Stimulated activated CD8-positive, alpha-beta memory T cell treated with anti-CD3 and anti-CD28 coated beads, Interleukin-7, amount 100 ng/mL, for 24 hours (primary cell): ENCODE results near the gene DMD.
"Not testable (repeated sequence)": the region's sequence is repeated elsewhere in the genome, so short reads cannot be mapped to it uniquely, and the experiment has no call there.

Source experiments
- DNase-seq: peaks from one replicate; pipeline ENCODE4 v3.0.0-alpha.2; 2020; ENCODE audit warnings: low read depth

Gene DMD

DNA sequence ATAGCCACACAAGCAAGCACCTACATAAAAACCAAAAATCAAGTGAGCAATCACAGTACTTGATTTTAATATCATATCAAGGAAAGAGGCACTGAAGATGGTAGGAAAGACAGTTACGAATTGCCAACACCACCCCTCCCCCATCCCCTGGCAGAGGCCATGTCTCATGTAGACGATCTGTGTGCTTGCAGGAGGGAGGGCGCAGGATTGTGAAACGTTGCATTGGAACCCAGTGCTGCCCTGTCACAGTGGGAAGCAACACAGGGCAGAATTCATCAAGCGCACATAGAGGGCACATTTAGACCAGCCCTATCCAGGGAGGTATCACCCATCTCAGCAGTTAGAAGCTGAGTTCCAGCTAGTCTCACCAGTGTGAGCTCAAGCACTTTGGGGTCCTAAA lies 359.8 kb downstream of the DMD start:
- no peak for DNase-seq

DNA sequence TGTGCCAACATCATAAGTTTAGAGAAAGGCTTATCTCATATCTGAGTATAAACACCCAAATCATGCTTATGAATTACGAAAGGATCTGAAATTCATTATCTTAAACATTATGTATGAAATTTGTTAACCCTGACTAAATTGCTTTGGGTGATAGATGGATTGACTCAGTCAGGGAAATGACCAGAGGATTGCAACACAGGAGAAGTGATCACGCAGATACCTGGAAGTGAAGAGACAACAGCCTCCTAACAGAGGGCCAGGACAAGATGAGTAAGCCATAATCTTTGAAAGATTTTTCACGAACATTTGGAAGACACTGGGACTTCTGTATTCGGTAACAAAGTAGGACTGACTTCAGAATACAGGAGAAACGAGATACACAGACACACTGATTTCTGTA lies 363.4 kb downstream of the DMD start:
- DNase-seq = no peak

- no peak for DNase-seq
Measured at GRCh38 chrX:32842053-32842452, 369.3 kb downstream of the DMD start.

- DNase-seq = no peak
Measured at GRCh38 chrX:32839781-32840180, 371.6 kb downstream of the DMD start.

DNA sequence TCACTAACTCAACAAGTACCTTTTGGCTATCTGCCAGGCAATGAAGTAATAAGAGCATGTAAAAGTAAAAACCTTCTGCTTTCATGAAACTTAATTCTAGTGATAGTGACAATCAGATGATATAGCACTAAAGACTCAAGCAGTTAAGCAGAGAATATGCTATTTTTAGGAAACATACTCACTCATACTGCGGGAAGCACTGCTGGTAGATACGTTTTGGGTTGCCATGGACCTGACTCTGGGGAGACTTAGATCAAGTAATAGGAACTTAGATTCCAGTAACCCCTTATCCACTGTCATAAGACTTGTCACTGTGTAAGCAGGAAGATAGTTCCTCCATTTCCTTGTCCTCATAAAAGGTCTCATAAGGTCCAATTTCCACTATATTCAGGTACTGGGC lies 386.3 kb downstream of the DMD start:
- no peak for DNase-seq

DNA sequence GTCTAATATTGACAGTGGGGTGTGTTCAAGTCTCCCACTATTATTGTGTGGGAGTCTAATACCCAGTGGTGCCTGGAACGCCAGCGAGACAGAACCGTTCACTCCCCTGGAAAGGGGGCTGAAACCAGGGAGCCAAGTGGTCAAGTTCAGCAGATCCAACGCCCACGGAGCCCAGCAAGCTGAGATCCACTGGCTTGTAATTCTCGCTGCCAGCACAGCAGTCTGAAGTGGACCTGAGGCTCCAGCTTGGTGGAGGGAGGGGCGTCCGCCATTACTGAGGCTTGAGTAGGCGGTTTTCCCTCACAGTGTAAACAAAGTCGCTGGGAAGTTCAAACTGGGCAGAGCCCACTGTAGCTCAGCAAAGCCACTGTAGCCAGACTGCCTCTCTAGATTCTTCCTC lies 407.3 kb downstream of the DMD start:
- no peak for DNase-seq

- DNase-seq = no peak
Measured at GRCh38 chrX:32798990-32799389, 412.4 kb downstream of the DMD start.

DNA sequence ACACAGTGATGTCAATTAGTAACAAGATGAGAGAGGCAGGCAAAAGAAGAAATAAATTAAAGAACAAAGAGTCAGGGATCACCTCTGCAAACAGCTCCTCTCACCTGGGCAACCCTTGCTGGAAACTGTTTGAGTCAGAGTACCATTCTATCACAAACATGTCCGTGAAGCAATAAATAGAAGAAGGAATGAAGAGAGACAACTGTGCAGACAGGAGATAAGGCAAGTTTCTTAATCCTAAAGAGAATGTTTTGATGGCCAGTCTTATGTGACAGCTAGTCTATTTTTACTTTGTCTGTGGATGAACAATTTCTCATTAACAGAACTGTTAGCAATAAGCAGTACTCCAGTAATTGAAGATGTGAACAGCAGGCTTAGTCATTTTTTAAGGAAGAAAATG lies 422.4 kb downstream of the DMD start:
- DNase-seq = no peak

- DNase-seq = no peak
Measured at GRCh38 chrX:32780109-32780508, 431.2 kb downstream of the DMD start.

DNA sequence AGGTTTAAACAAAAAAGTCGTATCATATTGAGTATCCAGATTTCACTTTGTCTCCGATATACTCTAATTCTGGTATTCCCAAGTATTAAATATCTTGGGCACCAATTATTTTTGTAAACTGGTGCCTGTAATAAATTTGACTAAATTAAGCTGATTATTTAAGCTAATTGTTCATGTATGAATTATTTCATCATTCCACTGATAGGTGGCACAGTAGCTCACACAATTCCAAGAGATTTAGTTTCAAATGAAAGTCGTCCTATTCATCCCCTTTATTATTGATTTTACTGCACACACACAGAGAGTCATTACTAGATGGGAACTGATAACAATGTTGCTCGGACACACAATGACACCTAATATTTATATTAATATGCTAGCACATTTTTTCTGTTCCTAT lies 432.4 kb downstream of the DMD start:
- DNase-seq = no peak

- no peak for DNase-seq
Measured at GRCh38 chrX:32774966-32775365, 436.4 kb downstream of the DMD start.

DNA sequence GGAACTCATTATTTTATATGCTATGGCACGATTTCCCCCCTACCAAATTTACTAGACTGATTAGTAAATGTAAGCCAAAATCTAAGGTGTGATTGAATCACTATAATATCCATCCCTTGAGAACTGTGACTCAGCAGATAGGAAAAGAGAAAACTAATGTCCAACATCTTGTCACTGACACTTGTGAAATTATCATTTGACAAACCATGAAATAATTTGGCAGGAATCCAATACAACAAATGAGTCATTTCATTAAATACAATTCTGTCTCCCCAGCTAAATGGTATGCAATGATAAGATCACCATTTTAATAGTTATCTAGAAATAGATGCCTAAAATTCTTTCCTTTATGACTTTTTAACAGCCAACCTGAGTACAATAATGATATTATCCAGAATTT lies 462.3 kb downstream of the DMD start:
- no peak for DNase-seq

GRCh38 chrX:32745323-32745722 lies 466.0 kb downstream of the DMD start:
- DNase-seq = no peak

DNA sequence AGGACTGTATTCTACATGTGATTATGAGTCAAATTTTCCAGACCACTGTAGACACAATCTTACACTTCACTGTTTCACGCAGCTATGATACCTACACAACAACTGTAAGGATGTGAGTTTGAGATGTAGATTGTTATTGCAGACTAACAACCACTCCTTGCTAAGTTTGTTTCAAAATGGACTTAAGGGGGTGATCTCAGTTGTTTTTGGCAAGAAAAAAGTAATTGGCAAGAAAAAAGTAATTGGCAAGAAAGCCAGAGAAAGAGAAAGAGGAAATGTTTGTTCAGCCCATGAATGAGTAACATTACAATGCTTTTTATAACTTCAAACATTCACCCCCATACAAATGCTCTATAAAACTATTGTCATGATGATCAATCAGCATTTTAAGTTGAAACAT lies 466.4 kb downstream of the DMD start:
- DNase-seq = no peak

DNA sequence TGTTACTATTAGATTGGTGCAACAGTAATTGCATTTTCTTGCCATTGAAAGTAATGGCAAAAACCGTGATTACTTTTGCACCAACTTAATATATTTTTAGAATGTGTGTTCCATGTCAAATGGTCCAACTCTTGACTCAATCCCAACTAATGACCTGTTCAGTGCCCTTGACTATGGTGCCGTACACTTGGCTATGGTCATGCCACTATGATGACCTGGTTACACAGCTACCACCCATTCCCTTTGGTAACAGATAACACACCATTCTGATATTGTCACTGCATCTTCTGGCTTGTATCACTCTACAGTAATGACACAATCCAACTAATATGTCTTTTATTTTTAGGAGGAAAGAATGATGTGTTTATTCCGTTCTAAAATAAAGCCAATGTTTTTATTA lies 469.4 kb downstream of the DMD start:
- no peak for DNase-seq

- no peak for DNase-seq
Measured at GRCh38 chrX:32708542-32708941, 502.8 kb downstream of the DMD start.

- not testable (repeated sequence) for DNase-seq
Measured at GRCh38 chrX:32705385-32705784, 506.0 kb downstream of the DMD start.

GRCh38 chrX:32687379-32687778 lies 524.0 kb downstream of the DMD start:
- no peak for DNase-seq

DNA sequence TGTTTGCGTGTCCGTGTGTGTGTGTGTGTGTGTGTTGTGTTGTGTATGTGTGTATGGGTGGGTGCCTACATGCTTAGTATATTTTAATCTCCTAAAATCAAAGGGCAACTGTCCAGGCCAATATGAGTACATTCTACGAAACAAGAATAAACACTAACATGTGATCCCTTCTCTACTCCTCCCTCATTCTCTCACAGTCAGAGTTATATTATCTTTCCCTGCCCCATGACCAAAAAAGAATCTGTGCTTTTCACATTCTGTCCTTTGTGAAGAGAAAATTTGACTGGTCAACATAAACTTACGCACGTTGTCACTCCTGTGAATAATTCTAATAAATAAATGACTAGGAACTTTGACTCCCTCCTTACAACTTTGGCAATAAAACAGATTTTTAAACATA lies 532.9 kb downstream of the DMD start:
- DNase-seq = no peak

- DNase-seq = no peak
Measured at GRCh38 chrX:32673193-32673592, 538.2 kb downstream of the DMD start.

DNA sequence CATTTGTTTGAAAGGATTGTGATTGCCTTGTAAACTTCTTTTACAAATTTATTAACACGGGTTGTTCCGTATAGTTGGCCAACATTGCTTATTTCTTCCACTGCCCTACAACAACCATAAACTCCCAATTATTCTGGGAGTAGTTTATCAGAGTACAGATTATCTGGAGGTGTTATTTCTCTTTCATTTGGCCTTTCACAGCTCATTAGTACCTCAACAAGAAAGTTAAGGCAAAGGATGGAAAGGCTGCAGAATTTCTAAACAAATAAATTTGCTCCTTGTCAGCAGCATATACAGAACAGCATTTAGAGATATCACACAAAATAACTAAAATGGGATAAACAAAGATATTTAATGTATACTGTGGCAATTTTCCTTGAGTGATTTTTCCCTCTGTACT lies 548.8 kb downstream of the DMD start:
- DNase-seq = no peak

DNA sequence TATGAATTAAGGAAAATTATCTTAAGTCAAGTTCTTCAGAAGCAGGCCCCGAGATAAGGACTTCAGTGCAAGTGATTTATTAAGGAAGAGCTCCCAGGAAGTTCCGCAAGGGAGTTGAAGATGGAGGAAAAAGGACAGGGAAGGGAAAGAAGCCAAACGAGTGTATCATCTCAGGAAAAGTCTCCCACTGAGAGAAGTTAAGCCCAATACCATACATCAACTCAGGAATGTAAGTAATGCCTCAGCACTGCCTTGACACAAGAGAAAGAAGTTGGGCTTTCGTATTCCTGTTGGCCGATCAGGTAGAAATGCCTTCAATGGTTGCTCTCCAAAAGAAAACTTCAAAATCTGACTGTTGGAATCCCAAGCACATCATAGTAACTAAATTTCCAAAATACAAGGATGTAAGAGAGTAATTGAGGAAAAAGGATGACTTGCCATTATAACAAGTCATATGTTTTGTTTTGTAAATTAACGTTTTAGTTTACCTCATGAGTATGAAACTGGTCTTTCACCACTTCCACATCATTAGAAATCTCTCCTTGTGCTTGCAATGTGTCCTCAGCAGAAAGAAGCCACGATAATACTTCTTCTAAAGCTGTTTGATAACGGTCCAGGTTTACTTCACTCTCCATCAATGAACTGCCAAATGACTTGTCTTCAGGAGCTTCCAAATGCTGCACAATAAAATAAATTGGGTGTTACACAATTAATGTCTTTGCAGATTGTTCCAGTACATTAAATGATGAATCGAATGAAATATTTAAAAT lies 566.7 kb downstream of the DMD start:
- DNase-seq = no peak

- DNase-seq = no peak
Measured at GRCh38 chrX:32642283-32642682, 569.1 kb downstream of the DMD start.

DNA sequence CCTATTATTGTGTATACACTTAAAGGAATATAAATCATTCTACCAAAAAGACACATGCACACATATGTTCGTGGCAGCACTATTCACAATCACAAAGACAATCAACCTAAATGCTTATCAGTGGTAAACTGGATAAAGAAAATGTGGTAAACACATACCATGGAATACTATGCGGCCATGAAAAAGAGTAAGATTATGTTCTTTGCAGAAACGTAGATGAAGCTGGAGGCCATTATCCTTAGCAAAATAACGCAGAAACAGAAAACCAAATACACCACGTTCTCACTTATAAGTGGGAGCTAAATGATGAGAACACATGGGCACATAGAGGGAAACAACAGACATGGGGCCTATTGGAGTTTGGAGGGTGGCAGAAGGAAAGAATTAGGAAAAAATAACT lies 593.2 kb downstream of the DMD start:
- DNase-seq = no peak

GRCh38 chrX:32614707-32615106 lies 596.6 kb downstream of the DMD start:
- DNase-seq = no peak
